GM12892 (cell line): ENCODE data around the gene GNG13.

ENCODE experiments used
- POLR2A ChIP-seq: IDR thresholded peaks from 2 replicates; pipeline ENCODE4 v1.6.1; 2011; ENCODE audit warnings: low read depth, low read length, control low read depth
- POLR2AphosphoS5 ChIP-seq: IDR thresholded peaks from 2 replicates; pipeline ENCODE4 v1.6.1; 2011; ENCODE audit warnings: low read depth, low read length, control low read depth
- TAF1 ChIP-seq: IDR thresholded peaks from 2 replicates; pipeline ENCODE4 v1.6.1; 2011; ENCODE audit warnings: low read depth, mild to moderate bottlenecking, control low read depth, low read length, borderline replicate concordance

DNA sequence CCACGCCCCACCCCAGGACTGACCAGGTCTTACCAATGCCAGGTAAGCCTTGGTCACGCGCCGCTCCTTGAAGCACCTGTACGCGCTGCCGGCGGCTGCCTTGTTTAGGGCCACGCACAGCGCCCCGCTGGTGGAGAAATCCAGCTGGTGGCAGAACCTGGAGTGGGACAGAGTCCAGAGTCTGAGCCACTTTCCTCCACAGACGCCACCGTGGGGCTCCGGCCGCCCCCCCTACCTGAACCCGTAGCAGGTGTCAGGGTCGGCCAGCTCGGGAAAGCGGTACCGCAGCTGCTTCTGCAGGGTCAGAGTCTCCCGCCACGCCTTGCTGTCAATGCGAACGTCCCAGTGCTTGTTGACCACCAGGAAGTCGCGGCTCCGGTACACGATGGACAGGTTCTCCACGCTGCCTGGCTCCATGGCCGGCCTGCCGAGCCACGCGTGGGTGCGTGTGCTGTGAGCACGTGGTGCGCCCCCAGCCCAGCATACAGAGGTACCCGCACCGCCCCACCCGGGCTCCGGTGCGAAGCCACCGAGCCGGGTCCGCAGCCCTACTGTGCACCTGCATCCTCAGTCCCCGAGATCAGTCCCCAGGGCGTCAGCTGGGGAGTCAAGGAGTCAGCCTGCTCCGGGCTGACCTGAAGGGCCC is 13.1 kb downstream of the GNG13 start:
- TF ChIP-seq TAF1 (no peak), POLR2A (no peak), POLR2AphosphoS5 (no peak)
